Measurements from ENCODE around the gene CCDC187.
"Not testable (repeated sequence)": the region's sequence is repeated elsewhere in the genome, so short reads cannot be mapped to it uniquely, and the experiment has no call there.

Gene CCDC187

GRCh38 chr9:136326761-136327303, 22.9 kb upstream of the CCDC187 start:
- DNase-seq, result no peak

DNA sequence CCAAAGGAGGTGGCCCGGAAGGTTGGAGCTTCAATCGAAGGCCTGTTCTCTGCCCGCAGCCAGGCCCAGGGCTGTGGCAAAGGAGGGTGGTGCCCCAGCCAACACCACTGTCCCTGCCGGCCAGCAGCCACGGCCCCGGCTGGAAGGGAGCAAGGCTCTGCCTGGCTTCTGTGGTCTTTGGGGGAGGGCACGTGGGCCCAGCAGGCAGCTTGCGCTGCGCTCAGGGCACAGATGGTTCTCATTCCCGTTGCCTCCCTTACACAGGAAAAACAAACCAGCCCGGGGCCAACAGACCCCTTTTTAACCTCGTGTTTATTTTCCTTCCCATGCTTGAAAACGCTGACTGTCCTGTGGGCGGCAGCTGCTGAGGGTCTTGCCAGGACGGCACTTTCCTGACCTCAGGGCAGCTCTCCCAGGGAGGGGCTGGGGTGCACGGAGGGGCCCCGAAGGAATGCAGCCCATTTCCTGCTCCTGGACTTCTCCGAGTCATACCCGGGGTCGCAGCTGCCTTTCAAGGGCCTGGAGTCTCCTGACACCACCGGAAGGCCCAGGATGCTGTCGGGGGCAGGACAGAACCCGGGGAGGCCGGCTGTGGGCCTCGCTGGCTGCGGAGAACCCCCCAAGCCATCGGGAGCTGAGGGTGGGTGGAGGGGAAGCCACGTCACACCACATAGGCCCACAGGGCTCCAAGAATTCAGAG, 22.3 kb upstream of the CCDC187 start:
- DNase-seq, result no peak

- DNase-seq, result no peak
These were observed 21.5 kb upstream of the CCDC187 start for GRCh38 chr9:136325358-136325757.

DNA sequence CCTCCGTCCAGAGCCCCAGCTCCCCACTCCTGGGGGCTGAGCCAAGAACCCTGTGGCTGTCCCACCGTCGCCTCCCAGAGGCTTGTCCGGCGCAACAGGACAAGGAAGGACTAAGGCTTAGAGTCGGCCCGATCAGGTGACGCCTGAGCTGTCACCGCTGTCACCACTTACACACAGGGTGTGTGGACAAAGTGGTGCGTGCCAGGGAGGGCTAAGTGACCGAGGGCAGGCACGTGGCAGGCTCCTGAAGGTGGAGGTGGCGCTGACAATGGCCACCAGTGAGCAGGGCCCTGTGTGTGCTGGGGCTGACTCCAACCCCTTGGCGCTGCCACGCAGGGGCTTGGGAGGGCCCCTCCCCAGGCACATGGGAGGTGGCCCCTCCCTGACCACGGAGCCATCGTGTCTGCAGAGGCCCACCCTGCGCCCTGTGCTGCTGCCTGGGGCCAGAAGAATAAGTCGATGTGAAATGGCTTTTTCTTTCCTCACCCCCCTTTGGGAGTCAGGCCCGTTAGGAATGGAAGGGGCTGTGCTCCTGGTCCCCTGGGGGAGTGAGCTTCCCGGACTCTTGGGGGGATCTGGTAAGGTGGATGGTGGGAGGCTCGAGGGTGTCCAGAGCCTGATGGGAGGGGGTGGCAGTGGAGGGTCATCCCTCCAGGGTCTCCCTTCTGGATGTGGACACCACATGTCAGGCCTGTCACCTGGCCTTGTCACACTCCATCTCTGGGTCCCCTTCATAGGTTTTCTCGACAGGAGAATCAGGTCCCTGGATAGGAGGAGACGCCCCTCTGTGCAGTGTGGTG, 20.8 kb upstream of the CCDC187 start:
- DNase-seq, result no peak

- no peak for DNase-seq
These were observed 19.5 kb upstream of the CCDC187 start for GRCh38 chr9:136323371-136323789.

- DNase-seq, result no peak
These were observed 18.9 kb upstream of the CCDC187 start for GRCh38 chr9:136322756-136323330.

DNA sequence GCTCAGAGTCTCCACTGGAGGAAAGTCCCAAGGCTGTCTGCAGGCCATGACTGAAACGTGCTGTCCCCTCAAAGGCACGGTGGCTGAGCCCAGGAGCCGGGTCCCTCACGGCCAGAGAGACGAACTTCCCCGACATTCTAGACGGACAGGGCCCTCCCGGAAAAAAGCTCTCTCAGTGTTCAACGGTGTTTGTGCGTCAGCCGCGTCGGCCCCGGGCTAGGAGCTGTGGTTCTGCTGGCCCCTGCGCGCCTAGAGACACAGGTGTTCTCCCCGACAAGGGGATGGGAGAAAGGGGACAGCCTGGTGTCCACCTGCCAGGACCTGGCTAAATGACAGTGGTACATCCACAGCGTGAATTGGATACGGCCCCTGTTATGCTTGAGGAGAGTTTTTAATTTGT, 17.7 kb upstream of the CCDC187 start:
- no peak for DNase-seq

DNA sequence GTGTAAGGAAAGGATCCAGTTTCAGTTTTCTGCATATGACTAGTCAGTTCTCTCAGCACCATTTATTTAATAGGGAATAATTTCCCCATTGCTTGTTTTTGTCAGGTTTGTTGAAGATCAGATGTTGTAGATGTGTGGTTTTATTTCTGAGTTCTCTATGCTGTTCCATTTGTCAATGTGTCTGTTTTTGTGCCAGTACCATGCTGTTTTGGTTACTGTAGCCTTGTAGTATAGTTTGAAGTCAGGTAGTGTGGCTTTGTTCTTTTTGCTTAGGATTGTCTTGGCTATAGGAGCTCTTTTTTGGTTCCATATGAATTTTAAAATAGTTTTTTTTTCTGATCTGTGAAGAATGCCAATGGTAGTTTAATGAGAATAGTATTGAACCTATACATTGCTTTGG, 17.1 kb upstream of the CCDC187 start:
- DNase-seq, result not testable (repeated sequence)

DNA sequence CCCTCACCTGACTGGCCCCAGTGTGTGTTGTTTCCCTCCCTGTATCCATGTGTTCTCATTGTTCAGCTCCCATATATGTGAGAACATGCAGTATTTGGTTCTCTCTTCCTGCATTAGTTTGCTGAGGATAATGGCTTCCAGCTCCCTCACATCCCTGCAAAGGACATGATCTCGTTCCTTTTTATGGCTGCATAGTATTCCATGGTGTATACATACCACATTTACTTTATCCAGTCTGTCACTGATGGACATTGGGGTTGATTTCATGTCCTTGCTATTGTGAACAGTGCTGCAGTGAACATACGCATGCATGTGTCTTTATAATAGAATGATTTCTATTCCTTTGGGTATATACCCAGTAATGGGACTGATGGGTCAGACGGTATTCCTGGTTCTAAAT, 16.1 kb upstream of the CCDC187 start:
- not testable (repeated sequence) for DNase-seq

DNA sequence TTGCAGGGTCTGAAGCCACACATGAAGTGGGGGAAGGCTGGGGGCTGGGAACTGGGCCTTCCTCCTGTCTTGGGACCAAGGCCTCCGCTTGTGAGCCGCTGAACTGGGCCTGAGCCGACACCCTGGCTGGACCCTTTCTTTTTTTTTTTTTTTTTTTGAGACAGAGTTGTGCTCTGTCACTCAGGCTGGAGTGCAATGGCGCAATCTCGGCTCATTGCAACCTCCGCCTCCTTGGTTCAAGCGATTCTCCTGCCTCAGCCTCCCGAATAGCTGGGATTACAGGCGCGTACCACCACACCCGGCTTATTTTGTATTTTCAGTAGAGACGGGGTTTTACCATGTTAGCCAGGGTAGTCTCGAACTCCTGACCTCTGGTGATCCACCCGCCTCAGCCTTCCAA, 15.3 kb upstream of the CCDC187 start:
- DNase-seq, result not testable (repeated sequence)

DNA sequence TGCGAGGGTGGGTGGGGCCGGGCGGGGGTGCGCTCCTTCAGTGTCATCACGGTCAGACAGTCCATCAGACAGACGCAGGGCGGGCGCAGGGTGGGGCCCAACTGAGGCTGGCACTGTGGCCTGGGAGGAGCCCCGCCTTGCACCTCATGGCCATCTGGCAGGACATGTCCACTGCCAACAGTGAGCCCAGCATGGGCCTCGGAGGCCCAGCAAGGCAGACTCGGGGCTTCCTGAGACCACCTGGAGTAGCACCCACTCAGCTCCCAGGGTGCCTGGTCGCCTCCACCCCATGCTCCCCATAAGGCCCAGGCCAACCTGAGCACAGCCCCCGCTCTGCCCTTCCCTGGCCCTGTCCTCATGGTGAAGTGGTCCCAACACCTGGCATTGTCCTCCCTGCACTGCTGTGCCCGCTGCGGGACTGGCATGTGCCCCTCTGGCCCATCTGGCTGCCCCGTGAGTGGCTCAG, 14.9 kb upstream of the CCDC187 start:
- no peak for DNase-seq

DNA sequence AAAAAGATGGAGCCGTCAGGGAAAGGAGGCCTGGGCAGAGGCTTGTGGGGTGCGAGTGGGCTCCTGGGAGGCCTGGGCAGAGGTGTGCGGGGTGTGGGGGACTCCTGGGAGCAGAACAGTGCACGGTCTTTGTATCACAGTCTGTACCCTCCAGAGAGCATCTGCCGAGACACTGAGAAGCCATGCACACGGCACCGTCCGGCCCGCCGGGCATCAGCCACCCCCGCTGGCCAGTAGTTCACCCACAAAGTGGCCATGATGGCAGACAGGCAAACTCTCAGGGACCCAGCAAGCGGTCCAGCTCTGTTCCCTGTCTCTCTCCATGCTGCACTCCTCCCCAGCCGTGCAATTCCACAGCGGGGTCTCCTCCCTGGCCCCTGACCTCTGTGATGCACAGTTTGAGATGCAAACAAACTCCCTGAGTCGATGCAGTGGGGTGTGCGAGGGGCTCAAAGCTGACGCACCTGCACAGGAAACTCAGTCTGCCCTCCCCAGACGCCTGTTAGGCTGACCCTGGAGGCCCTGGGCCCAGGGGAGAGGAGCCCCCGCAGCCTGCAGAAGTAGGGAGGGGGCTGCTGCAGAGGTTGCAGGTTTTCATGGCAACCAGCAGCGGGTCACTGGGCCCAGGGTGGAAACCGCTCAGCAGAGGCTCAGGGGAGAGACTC, 14.3 kb upstream of the CCDC187 start:
- no peak for DNase-seq

DNA sequence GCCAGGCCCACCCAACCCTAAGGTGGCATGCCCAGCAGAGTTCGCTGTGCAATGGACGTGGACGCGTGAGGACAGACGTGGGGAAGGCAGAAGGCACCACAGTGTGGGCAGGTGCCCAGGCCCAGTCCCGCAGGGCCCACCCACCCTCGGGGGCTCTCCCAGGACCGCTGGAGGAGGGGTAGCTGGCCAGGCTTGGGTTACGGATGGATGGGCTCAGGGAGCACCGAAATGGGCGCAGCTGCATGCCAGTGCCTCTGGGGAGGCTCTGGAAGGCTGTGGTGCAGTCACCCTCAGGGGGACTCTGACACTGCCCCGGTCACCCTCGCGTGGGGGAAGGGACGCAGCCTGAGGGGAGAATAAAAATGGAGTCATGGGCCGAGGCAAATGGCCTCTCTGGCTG, 13.8 kb upstream of the CCDC187 start:
- no peak for DNase-seq

DNA sequence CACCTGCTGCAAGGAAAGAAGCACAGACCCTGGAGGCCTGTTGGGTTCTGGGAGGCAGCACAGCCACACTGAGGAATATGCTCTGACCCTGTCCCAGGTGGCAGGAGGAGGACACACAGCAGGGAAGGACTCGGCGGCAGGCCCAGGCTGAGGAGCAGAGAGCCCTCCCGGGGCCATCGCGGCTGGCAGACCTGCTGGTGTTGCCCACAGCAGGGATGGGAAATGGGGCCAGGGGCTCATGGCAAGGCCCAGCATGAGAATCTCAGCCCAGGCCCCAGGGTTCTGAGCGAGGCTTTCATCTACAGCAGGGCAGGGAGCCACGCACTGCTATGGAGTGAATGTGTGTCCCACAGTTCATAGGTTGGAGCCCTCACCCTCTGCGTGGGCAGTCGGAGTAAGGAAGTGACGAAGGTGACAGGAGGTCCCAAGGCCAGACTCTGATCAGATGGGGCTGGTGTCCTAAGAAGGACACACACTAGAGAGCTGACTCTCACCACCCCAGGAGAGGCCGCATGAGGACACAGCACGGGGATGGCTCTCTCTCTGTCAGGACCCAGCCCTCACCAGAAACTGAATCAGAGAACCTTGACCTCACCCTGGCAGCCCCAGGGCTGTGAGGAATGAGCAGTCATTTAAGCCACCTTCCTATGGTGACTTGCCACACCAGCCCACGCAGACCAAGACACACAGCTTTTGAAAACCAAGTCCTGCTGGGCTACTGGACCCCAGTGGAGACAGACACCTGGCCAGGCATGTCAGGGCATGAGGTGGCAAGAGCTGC, 13.2 kb upstream of the CCDC187 start:
- DNase-seq, result no peak

DNA sequence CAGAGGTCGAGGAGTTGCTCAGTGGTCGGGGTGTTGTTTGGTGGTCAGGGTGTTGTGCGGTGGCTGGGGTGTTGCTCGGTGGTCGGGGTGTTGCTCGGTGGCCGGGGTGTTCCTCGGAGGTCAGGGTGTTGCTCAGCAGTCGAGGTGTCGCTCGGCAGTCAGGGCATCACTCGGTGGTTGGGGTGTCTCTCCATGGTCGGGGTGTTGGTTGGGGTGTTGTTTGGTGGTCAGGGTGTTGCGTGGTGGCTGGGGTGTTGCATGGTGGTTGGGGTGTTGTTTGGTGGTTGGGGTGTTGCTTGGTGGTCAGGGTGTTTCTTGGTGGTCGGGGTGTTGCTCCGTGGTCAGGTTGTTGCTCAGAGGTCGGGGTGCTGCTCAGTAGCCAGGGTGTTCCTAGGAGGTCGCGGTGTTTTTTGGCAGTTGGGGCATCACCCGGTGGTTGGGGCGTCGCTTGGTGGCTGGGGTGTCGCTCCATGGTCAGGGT, 12.4 kb upstream of the CCDC187 start:
- DNase-seq, result no peak

DNA sequence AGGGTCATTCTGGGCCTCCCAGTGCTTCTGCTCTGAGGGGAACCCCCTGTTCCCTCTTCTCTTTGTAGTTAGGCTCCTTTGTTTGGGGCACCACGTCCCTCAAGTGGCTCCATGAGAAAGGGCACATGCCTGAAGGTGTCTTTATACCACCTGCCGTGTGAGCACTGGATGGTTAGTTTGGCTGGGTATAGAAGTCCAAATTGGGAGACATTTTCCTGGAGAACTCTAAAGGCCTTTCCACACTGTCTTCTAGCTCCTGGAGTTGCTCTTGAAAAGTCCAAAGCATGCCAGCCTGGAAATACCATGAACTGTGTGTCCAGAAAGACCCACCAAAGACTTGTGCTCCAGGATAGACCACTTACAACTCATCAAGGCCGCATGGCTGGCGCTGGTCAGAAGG, 11.1 kb upstream of the CCDC187 start:
- no peak for DNase-seq

DNA sequence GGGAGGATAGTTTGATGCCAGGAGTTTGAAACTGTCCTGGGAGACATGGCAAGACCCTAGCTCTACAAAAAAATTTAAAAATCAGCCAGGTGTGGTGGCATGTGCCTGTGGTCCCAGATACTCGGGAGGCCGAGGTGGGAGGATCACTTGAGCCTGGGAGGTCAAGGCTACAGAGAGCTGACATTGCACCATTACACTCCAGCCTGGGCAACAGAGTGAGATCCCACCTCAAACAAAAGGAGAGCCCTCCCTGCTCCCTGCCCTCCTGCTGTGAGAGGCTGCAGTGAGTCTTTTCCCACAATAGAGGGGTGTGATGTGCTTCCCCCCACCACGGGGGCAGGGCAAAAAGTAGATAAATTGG, 10.1 kb upstream of the CCDC187 start:
- no peak for DNase-seq

DNA sequence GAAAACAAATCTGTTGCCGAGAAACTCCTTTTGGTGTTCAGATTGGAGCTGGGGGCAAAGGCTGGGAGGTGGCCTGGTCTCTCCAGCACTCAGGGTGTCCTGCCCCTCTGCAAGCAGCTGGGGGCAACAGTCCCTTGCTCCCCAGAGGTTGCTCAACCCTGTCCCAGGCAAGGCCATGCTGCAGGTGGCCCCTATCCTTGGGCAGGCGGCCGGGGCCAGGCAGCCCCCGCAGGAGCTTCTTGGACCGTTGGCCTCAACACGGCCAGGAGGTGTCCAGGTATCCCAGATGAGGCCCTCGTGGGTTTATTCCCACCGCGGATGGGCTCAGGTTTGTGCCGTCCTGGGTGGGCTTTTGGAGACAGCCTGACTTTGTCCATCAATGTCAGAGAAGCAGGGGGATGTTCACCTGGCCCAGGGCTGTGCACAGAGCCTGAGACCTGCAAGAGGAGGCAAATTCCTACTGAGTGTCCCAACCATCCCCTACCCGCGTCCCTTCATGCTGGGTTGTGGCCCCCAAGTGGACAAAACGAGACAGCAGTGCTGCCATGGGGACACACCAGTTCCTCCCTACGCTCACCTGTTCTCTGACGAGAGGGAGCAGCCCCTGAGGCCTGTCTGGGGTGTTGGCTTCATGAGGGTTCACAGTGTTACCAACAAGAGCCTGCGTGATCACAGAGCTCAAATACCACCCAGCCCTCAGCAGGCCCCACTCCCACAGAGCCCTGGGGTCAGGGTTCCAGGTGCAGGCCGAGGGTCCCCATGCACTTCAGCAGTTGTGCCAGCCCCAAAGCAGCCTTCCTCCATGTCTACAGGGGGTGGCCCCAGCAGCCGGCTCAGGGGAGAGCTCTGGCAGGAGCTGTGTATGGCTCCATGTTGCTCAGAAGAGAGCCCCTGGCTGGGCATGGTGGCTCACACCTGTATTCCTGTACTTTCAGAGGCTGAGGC, 9.5 kb upstream of the CCDC187 start:
- DNase-seq, result no peak

DNA sequence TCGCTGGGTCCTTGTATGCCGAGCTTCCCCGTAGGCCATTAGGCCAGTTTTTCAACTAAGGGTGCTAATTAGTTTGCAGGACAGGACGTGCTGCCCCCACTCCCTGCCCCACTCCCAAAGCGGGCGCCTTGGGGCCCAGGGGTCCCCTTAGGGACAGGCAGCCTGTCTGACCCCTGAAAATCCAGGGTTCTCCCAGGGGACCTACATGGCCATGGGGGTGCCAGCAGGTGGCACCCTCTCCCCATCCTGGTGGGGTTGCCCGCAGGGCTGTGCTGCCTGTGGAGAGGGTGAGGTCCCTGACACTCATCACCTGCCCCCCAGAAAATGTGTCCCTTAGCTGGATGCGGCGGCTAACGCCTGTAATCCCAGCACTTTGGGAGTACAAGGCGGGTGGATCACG, 8.5 kb upstream of the CCDC187 start:
- peak; percentile 49 for DNase-seq

GRCh38 chr9:136312009-136312375, 8.1 kb upstream of the CCDC187 start:
- DNase-seq, result no peak
